HepG2 (cell line): ENCODE data around the gene TNFSF18. TPM values are rescaled to one million over a fixed set of nuclear protein-coding genes. Genes with fewer than 3 reads are reported as not detected.
A peak's percentile ranks its signal among the peaks of the same experiment; 100 is the strongest.

Experiments used
- ATAC-seq: fragments of 200-7000 bp; cut with Tn5 transposase; 3 replicates; pipeline ENCODE4 v1.9.1; 2020; ENCODE audit warnings: mild to moderate bottlenecking, moderate library complexity
- BruUV-seq: library from RNA; stranded (reverse); fragments of 400-500 nt; replicated peaks from 2 replicates; lab custom pipeline; 2021; lab: Mats Ljungman, UMichigan
- CTCF ChIA-PET: fragments of 300-600 bp; formaldehyde crosslinking; extraction: SDS; loops from one replicate; lab custom pipeline; 2021; ENCODE audit warnings: low total read pairs, inconsistent platforms, low intra/inter-chr PET ratio; lab: Yijun Ruan, JAX
- POLR2A ChIA-PET: fragments of 350-600 bp; sonication (Branson Sonifier 250); formaldehyde crosslinking; loops from one replicate; lab custom pipeline; 2020; ENCODE audit warnings: antibody characterized with exemption, inconsistent platforms; lab: Yijun Ruan, JAX
- DNase-seq: peaks from one replicate; pipeline ENCODE4 v3.0.0-alpha.2; 2015; ENCODE audit warnings: low spot score
- FAIRE-seq: peaks from 3 replicates; lab custom pipeline; 2011; peaks lifted over from hg19 to GRCh38; lab: Jason Lieb, UNC
- H2AFZ ChIP-seq: one replicate; pipeline ENCODE4 v1.6.1; 2011; ENCODE audit warnings: low read length, inconsistent platforms
- H3K27ac ChIP-seq: fragments of 300-600 bp; 3 replicates; pipeline ENCODE4 v1.8.0; 2011; ENCODE audit warnings: mixed run types, mild to moderate bottlenecking, mixed read lengths, low read length, inconsistent platforms; ENCODE audit not compliant: insufficient read depth; ENCODE audit errors: extremely low read length
- H3K27me3 ChIP-seq, 2 experiments: fragments of 200-600 bp in 1 of 2; 2 replicates in 1 of 2; 3 replicates in 1 of 2; pipeline versions ENCODE4 v1.6.0 to v1.8.0; 2011; ENCODE audit warnings: low read length in 2 of 2, mild to moderate bottlenecking in 2 of 2, moderate library complexity in 2 of 2, inconsistent platforms in 1 of 2; ENCODE audit not compliant: insufficient read depth in 2 of 2, control insufficient read depth in 1 of 2
- H3K36me3 ChIP-seq, 2 experiments: fragments of 200-600 bp in 1 of 2; replicated peaks in 1 of 2; 2 replicates in 1 of 2; 3 replicates in 1 of 2; pipeline versions ENCODE4 v1.5.1 to v1.8.0; 2011; ENCODE audit warnings: low read length in 2 of 2, inconsistent platforms in 1 of 2; ENCODE audit not compliant: insufficient read depth in 2 of 2, control insufficient read depth in 1 of 2
- H3K4me1 ChIP-seq: 2 replicates; pipeline ENCODE4 v1.5.1; 2012; ENCODE audit warnings: low read length, inconsistent platforms; ENCODE audit not compliant: insufficient read depth
- H3K4me2 ChIP-seq: 2 replicates; pipeline ENCODE4 v1.6.0; 2011; ENCODE audit warnings: low read depth, low read length, inconsistent platforms
- H3K4me3 ChIP-seq, 3 experiments: fragments of 200-600 bp in 1 of 3; sonication (generic), shearing (Covaris generic) in 1 of 3; replicated peaks in 1 of 3; 2 replicates each; pipeline ENCODE4 v1.5.1; 2011 to 2016; ENCODE audit warnings: low read length in 3 of 3, inconsistent platforms in 2 of 3, low read depth in 2 of 3, mild to moderate bottlenecking in 2 of 3, control low read depth in 1 of 3, mixed read lengths in 1 of 3; ENCODE audit not compliant: insufficient read depth in 1 of 3
- H3K79me2 ChIP-seq: one replicate; pipeline ENCODE4 v1.6.1; 2011; ENCODE audit warnings: low read length, inconsistent platforms; ENCODE audit not compliant: insufficient read depth
- H3K9ac ChIP-seq: 2 replicates; pipeline ENCODE4 v1.6.0; 2011; ENCODE audit warnings: mild to moderate bottlenecking, low read depth, low read length, inconsistent platforms; ENCODE audit not compliant: insufficient read depth
- H3K9me3 ChIP-seq: 2 replicates; pipeline ENCODE4 v1.5.1; 2012; ENCODE audit warnings: mild to moderate bottlenecking, low read length
- H4K20me1 ChIP-seq: 2 replicates; pipeline ENCODE4 v1.6.0; 2011; ENCODE audit warnings: inconsistent platforms, mild to moderate bottlenecking, low read length, moderate library complexity; ENCODE audit not compliant: insufficient read depth
- ELF3 ChIP-seq: IDR thresholded peaks from 2 replicates; pipeline ENCODE4 v1.6.1; 2016; ENCODE audit warnings: missing genetic modification reagents, missing compliant biosample characterization
- JUND ChIP-seq: sonication (generic); formaldehyde crosslinking; IDR thresholded peaks from 2 replicates; pipeline ENCODE4 v1.8.0; 2022; ENCODE audit warnings: mild to moderate bottlenecking, missing genetic modification reagents
- KAT8 ChIP-seq: IDR thresholded peaks from 2 replicates; pipeline ENCODE4 v1.6.1; 2016; ENCODE audit warnings: missing genetic modification reagents, missing compliant biosample characterization
- REST ChIP-seq, 2 experiments: IDR thresholded peaks; 2 replicates each; pipeline ENCODE4 v1.6.1; 2011 to 2012; ENCODE audit warnings: low read length in 2 of 2, borderline replicate concordance in 1 of 2, low read depth in 1 of 2, mild to moderate bottlenecking in 1 of 2, moderate library complexity in 1 of 2
- ZNF160 ChIP-seq: sonication (generic); formaldehyde crosslinking; IDR thresholded peaks from 2 replicates; pipeline ENCODE4 v1.8.0; 2022; ENCODE audit warnings: mild to moderate bottlenecking, inconsistent platforms, missing genetic modification reagents
- WGBS: methylation state at CpG from one replicate; pipeline ENCODE4 v1.1.6; 2017; ENCODE audit warnings: low lambda C conversion rate; 5-methylcytosine and 5-hydroxymethylcytosine counted together
- in situ Hi-C: cut with HindIII; loops from 2 replicates; pipeline ENCODE4 v1.10.0; 2017; ENCODE audit warnings: low pct_unique_long_range_greater_than_20kb; ENCODE audit not compliant: extremely low pct_ligation_motif_present
- intact Hi-C: fragments of 100-400 bp; cut with micrococcal nuclease; formaldehyde crosslinking; loops from one replicate; pipeline ENCODE4 v1.10.0; 2022; ENCODE audit not compliant: unreplicated experiment
- polyA plus RNA-seq, 8 experiments: library from polyadenylated mRNA; depleted of rRNA in 3 of 8; stranded (reverse) in 7 of 8; unstranded in 1 of 8; fragments of >200 nt; fragmentation: Illumina TruSeq in 4 of 8; extraction: Trizol in 4 of 8; gene quantifications; 2 replicates each; pipeline versions ENCODE4 v1.2.1 to v1.2.3, GENCODE V29; 2011 to 2016; ENCODE audit warnings: low read depth in 4 of 8, missing spikeins in 1 of 8, mixed read lengths in 1 of 8; ENCODE audit not compliant: insufficient read depth in 1 of 8
- total RNA-seq, 5 experiments: library from RNA; depleted of rRNA; stranded (reverse); fragments of >200 nt; fragmentation: Illumina TruSeq; extraction: Trizol; gene quantifications; 2 replicates each; pipeline ENCODE4 v1.2.3, GENCODE V29; 2016; ENCODE audit warnings: low read depth in 1 of 5
- TF ChIP-seq, protein P1 (sequence below): sonication (generic); formaldehyde crosslinking; IDR thresholded peaks from 2 replicates; pipeline ENCODE4 v1.8.1; 2023; ENCODE audit warnings: missing genetic modification reagents, inconsistent platforms, borderline replicate concordance

The TNFSF18 gene
- total and polyA plus RNA-seq, 2 of the 13 experiments (the other 11 are each of a cell fraction or from before 2014, with no cell fraction given), result not detected

DNA sequence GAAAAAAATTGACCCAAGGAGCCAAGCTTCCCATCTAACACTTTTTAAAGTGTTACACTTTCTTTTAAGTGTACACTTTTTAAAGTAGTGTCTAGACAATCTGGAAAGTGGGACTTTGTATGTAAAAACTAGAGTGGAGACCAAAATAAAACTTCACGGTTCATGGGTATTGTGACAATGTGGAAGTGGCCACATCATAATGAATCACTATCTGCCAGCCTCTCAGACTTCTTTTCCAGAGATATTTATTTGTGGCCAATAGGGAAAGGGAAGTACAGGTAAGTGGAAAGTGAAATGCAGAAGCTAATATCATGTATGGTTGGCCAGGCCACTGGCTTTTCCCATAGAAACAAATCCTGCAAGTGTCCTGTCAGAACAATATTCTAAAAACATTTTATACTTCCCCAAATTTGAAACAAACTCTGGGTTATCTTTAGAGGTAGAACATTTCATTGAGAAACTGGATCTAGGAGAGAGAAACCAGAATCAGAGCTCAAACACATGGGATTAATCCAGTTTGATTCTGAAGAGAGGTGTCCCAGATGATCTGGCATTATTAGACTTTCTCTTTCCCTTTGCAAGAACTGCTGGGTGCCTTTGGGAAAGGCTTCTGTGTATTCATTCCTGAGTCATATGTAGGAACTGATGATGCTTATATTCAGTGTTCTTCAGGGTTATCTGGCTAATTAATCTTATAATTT is 2.0 kb downstream of the TNFSF18 start (continued):
- TF ChIP-seq ZNF160 (CRISPR knock-in tag) (no peak), KAT8 (CRISPR knock-in tag) (no peak), ELF3 (no peak)
- TF ChIP-seq, protein P1, sequence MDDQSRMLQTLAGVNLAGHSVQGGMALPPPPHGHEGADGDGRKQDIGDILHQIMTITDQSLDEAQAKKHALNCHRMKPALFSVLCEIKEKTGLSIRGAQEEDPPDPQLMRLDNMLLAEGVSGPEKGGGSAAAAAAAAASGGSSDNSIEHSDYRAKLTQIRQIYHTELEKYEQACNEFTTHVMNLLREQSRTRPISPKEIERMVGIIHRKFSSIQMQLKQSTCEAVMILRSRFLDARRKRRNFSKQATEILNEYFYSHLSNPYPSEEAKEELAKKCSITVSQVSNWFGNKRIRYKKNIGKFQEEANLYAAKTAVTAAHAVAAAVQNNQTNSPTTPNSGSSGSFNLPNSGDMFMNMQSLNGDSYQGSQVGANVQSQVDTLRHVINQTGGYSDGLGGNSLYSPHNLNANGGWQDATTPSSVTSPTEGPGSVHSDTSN (CRISPR knock-in tag), result no peak

DNA sequence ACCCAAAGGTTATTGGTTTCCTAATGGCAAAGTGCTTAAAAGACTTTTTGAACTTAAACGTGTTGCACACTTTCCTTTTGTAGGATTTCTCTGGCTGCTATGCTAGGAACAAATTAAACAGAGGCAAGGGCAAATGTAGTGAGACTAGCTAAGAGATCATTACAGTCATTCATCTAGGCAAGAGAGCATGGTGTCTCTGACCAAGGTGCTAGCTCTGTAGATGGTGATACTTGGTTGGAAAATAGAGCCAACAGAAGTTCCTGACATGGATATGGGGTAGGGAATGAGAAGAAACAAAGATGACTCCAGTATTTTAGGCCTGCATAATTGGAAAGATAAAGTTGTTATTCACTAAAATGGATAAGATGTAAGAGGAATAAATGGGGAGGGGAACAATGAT is 6.1 kb downstream of the TNFSF18 start:
- intact Hi-C loops, result no loop called here
- Histone ChIP-seq H3K27me3 (no peaks in the 10 kb centered on the region), H3K36me3 (no peaks in the 10 kb centered on the region), H2AFZ (no peak overlapping the region), H3K4me3 (no peak overlapping the region), H3K9me3 (no peaks in the 10 kb centered on the region), H3K79me2 (no peaks in the 10 kb centered on the region), H3K27ac (no peak overlapping the region), H3K4me1 (0 out of 2 replicates have a peak, but pooled peaks cover 10% of the 10 kb centered on the region), H3K4me2 (no peak overlapping the region), H4K20me1 (no peaks in the 10 kb centered on the region), H3K9ac (no peak overlapping the region)
- BruUV-seq, result no TSS peak
- in situ Hi-C loops, result no loop called here
- ATAC-seq (no peak), FAIRE-seq (no peak), DNase-seq (no peak)
- peak in 1 of 2 experiments; percentile 71; a peak in 2 of 4 replicates for TF ChIP-seq REST (IDR thresholded peaks at IDR 0.05; ENCODE audit: borderline replicate concordance in 1 of 2, low read depth in 1 of 2, low read length in 2 of 2)
- TF ChIP-seq JUND (CRISPR knock-in tag), result no peak
- WGBS, result 27% methylated on average over 1 of the region's 1 CpG
- POLR2A ChIA-PET, result no interaction called here
- CTCF ChIA-PET, result no interaction called here
